CD4-positive, alpha-beta T cell treated with Interleukin-21 for 1 hour (primary cell): ENCODE measurements around the gene ASPA.
A peak's percentile ranks its signal among the peaks of the same experiment; 100 is the strongest.

Experiments used
- DNase-seq: peaks from one replicate; pipeline ENCODE4 v3.0.0-alpha.2; 2020

Gene ASPA

GRCh38 chr17:3535253-3535995, 59.6 kb downstream of the ASPA start:
- peak; percentile 54 for DNase-seq

- no peak for DNase-seq
Measured at GRCh38 chr17:3536716-3537115, 60.9 kb downstream of the ASPA start.

- DNase-seq, result no peak
Measured at GRCh38 chr17:3539881-3540540, 64.2 kb downstream of the ASPA start.

- no peak for DNase-seq
Measured at GRCh38 chr17:3542410-3543088, 66.8 kb downstream of the ASPA start.

GRCh38 chr17:3543453-3543852, 67.7 kb downstream of the ASPA start:
- DNase-seq, result no peak

GRCh38 chr17:3544365-3544764, 68.6 kb downstream of the ASPA start:
- no peak for DNase-seq

- no peak for DNase-seq
Measured at GRCh38 chr17:3545151-3545550, 69.4 kb downstream of the ASPA start.

GRCh38 chr17:3546521-3546920, 70.7 kb downstream of the ASPA start:
- DNase-seq, result no peak

GRCh38 chr17:3546997-3547396, 71.2 kb downstream of the ASPA start:
- no peak for DNase-seq

- DNase-seq, result no peak
Measured at GRCh38 chr17:3547628-3548027, 71.8 kb downstream of the ASPA start.

GRCh38 chr17:3549610-3550162, 73.9 kb downstream of the ASPA start:
- no peak for DNase-seq

GRCh38 chr17:3551189-3551588, 75.4 kb downstream of the ASPA start:
- DNase-seq, result no peak

- no peak for DNase-seq
Measured at GRCh38 chr17:3552916-3553315, 77.1 kb downstream of the ASPA start.
